Embryonic facial prominence (tissue), 1 donor: ENCODE measurements around the gene SLC25A30.
"Not testable (repeated sequence)": the region's sequence is repeated elsewhere in the genome, so short reads cannot be mapped to it uniquely, and the experiment has no call there.

ENCODE experiments used
- DNase-seq: peaks from one replicate; pipeline ENCODE4 v3.0.0-alpha.2; 2016; ENCODE audit errors: extremely low spot score

SLC25A30 gene

DNA sequence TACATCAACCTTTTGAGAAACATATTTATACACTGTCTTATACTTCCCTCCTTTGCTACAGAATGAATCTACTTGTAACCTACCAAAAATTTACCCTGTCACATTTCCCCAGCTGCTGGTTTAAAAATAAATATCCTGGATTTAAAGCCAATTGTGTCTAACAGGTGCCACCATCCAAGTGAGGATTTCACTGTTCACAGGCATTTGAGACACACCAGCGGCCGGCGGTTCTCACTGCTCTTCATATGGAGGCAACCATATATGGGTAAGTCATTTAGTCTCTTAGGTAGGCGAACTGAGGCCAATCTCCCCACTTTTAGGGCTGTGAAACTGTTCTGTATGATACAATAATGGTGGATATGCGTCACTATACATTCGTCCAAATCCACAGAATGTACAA is 26.2 kb downstream of the SLC25A30 start:
- no peak for DNase-seq

DNA sequence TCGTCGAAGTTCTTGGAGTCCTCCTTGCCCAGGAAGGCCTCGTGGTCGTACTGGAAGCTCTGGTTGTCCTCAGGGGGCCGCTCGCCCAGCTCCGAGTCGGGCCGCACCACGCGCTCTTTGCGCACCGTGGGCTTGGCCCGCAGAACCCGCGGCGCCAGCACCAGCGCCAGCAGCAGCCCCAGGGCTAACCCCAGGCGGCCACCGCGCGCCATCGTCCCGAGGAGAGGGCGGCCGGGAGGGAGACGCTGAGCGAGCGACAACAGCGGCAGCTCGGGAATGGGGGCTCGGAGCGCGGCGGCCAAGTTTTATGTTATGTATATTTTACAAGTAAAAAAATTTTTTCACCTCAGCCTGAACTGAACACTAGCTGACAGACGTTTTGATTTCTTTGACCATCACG is 27.0 kb downstream of the SLC25A30 start:
- DNase-seq: not testable (repeated sequence)

DNA sequence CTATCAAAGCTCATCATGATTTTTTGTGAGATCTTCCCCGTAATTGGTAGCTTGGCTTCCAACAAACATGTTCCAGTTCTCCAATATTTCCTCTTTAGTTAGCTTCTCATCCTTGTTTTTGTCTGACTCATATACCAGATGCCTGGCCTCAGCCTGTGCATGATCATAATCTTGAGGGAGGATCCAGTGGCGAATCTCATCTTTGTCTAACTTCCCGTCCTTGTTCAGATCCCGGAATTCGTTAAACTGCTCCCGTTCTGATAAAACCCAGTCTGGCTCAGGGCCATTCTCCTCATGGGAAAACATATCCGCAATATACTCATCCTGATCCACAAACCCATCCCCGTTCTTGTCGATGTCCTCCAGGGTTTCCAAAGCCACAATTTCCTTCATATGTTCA is 27.8 kb downstream of the SLC25A30 start:
- not testable (repeated sequence) for DNase-seq

DNA sequence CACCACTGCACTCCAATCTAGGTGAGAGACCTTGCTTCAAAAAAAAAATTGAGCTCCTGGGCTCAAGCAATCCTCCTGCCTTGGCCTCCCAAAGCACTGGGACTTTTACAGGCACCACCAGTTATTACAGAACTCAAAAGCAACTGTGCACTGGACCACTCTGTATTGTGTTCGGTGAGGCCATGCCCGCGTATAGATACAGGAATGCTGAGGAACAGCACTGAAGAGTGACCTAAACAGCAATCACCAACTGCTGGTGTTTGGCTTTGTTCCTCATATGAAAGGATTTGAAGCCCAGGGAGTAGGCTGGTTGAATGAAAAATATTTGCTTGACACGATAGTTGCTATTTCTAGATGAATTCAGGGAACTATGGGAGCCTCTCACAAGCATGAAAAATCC is 29.5 kb downstream of the SLC25A30 start:
- DNase-seq: no peak

GRCh38 chr13:45386892-45387575 is 31.1 kb downstream of the SLC25A30 start:
- not testable (repeated sequence) for DNase-seq

DNA sequence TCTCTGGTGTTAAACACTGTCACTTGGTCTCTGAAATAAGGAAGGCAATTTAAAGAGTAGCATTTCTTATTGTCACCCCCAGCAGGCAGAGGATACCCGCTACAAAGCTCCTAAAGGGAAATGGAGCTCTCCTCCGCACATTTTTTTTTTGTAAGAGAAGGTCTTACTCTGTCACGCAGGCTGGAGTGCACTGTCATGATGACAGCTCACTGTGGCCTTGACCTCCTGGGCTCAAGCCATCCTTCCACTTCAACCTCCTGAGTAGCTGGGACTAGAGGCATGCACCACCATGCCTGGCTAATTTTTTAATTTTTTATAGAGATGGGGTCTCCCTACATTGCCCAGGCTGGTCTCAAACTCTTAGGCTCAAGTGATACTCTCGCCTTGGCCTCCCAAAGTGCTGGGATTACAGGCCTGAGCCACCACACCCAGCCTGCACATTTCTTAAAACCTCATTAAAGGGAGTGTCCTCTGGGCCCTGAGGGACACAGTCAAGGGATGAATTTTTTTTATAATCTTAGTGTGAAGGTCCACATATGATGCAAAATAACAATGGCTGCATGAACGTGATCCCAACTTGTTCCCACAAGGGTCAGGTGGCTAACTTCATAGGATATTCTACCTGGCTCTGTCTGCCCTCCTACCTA is 32.1 kb downstream of the SLC25A30 start:
- DNase-seq: no peak

GRCh38 chr13:45385320-45385719 is 32.9 kb downstream of the SLC25A30 start:
- DNase-seq: no peak

DNA sequence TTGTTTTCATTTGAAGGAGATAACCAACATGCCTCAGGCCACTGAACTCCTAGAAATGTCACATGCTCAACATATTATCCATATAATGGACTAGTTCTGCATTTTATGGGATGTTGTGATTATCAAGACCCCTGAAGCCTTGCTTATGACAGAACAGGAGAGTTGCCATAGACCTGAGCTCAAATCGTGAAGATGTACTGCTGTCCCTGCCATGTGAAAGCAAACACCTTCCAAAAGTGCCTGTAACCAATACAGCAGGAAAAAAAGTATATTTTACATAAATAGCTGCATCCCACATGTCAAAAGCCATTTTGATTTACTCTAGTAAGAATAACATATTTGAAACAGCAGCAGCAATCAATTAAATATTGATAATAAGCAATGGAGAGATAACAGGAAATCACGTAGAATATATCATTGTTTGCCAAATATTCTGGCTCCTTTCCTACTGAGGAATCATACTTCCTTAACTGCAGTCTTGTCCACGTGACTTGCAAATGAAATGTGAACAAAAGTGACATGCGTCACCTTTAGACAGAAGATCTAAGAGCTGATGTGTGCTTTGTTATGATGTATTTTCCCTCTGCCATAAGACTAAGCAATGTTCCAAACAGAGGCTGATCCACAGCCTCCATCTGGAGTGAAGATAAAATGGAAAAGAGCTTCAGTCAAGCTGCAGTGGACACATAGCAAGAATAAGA is 33.5 kb downstream of the SLC25A30 start:
- no peak for DNase-seq

DNA sequence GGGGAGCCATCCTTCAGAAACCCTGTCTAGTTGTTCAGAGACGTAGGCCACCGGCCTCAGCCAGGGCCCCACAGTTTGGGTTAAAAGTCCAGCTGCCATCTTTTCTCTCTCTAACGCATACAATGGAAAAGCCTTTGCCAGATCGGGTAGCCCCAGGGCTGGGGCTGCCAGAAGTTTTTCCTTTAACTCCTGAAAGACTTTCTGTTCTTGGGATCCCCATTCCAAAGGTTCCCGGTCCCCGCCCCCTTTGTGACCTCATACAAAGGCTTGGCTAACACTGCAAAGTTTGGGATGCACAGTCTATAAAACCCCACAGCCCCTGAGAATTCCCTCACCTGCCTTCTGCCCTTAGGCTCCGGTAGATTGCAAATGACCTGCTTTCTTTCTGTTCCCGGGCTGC is 35.4 kb downstream of the SLC25A30 start:
- DNase-seq: not testable (repeated sequence)

DNA sequence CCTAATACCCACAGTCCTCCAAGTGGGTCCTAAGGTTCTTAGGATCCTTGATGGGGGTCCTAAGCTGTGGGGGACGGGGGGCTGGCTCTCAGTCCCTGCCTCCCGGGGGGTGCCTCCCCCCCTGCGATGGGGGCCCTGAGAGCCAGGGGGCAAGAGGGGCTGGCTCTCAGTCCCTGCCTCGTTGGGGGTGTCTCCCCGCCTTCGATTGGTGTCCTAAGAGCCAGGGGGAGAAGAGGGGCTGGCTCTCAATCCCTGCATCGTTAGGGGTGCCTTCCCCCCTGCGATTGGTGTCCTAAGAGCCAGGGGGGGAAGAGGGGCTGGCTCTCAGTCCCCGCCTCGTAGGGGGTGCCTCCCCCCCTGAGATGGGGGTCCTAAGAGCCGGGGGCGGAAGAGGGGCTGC is 37.0 kb downstream of the SLC25A30 start:
- no peak for DNase-seq

- not testable (repeated sequence) for DNase-seq
Measured at GRCh38 chr13:45380708-45381107, 37.5 kb downstream of the SLC25A30 start.

DNA sequence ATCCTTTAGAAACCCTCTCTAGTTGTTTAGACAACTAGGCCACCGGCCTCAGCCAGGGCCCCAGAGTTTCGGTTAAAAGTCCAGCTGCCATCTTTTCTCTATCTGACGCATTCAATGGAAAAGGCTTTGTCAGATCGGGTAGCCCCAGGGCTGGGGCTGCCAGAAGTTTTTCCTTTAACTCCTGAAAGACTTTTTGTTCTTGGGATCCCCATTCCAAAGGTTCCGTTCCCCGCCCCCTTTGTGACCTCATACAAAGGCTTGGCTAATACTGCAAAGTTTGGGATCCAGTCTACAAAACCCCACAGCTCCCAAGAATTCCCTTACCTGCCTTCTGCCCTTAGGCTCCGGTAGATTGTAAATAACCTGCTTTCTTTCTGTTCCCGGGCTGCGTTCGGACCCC is 38.7 kb downstream of the SLC25A30 start:
- not testable (repeated sequence) for DNase-seq

DNA sequence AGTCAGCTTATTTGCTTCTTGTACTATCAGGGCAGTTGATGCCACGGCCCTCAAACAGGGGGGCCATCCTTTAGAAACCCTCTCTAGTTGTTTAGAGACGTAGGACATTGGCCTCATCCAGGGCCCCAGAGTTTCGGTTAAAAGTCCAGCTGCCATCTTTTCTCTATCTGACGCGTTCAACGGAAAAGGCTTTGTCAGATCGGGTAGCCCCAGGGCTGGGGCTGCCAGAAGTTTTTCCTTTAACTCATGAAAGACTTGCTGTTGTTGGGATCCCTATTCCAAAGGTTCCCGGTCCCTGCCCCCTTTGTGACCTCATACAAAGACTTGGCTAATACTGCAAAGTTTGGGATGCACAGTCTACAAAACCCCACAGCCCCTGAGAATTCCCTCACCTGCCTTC is 39.4 kb downstream of the SLC25A30 start:
- DNase-seq: not testable (repeated sequence)

GRCh38 chr13:45377314-45377713 is 40.9 kb downstream of the SLC25A30 start:
- DNase-seq: not testable (repeated sequence)

- not testable (repeated sequence) for DNase-seq
Measured at GRCh38 chr13:45376651-45377050, 41.5 kb downstream of the SLC25A30 start.

DNA sequence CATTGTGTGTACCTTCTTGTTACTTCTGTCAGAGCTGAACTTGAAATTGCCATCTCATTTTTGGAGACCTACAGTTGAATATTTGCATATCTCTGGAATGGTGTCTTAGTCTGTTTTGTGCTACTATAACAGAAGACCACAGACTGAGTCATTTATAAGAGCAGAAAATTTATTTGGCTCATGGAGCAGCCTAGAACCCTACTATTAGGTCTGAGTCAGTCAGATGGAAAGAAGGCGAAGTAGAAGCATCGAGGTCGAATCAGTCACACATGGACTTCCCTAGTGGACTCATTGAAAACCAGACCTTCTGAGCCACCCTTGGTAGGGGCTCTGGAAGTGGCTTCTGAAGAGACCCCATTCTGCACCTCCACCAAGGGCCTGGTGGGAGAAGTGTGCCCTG is 43.3 kb downstream of the SLC25A30 start:
- no peak for DNase-seq

DNA sequence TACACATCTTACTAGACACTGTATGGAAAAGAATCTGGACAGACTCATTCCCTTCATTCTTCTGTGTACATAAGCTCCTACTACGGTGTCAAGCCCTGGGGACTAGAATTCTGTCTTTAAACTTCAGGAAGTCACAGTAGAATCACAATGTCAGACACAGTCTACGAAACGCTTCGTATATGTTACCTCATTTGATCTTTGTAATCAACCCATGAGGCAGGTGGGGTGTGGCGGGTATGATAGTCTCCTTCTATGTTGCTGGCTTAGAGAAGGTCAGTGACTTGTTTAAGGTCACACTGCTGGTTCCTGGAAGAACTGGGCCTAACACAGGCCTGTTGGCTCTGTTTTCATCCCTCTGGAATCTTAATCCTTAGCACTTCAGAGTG is 45.0 kb downstream of the SLC25A30 start:
- DNase-seq: no peak

- no peak for DNase-seq
Measured at GRCh38 chr13:45372189-45373161, 45.7 kb downstream of the SLC25A30 start.

DNA sequence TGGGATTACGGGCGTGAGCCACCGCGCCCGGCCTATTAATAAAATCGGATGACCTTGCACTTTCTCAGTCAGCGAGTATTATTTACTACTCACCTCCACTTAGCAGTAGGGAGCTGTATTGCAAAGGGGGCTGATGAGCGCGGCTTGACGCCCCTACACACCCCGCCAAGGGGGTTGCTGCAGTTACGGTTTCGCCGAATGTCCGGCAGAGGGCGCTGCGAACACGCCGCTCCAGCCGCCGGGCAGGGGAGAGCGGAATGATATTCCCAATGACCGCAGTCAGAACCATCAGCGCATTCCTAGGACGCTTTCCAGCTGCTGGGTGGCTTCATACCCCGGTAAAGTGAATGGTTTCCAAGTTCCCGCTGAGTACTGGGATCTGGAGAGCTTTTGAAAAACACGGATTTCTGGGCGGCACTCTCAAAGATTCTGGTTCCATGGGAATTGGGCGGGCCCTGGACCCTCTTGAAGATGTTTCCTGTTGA is 47.2 kb downstream of the SLC25A30 start:
- DNase-seq: peak; percentile 58

GRCh38 chr13:45369116-45369515 is 49.1 kb downstream of the SLC25A30 start:
- DNase-seq: no peak

DNA sequence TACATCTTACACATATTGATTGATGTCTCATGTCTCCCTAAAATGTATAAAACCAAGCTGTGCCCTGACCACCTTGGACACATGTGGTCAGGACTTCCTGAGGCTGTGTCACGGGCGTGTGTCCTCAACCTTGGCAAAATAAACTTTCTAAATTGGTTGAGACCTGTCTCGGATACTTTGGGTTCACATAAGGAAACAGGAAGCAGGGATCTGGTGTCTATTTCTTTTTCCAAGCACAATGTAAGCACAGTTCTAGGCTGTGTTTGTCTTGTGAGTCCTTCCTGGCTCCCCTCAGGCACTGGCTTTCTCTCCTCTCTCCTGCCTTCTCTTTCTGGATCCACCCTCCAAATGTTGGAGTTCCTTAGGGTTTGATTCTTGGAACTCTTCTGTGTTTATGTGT is 49.6 kb downstream of the SLC25A30 start:
- DNase-seq: no peak

- DNase-seq: no peak
Measured at GRCh38 chr13:45368005-45368404, 50.2 kb downstream of the SLC25A30 start.
